Esophagus squamous epithelium (tissue), 4 donors: ENCODE results near the gene SLC16A12.

ENCODE experiments used
- CTCF ChIP-seq, 6 experiments: fragments of 450-650 bp in 4 of 6; fragments of 200-600 bp in 2 of 6; sonication (generic) in 2 of 6; IDR thresholded peaks; one replicate each; pipeline ENCODE4 v1.5.1; 2016 to 2019; ENCODE audit warnings: antibody characterized with exemption in 6 of 6, mild to moderate bottlenecking in 4 of 6, moderate library complexity in 4 of 6
- POLR2A ChIP-seq, 4 donors: fragments of 450-650 bp; IDR thresholded peaks; one replicate each; pipeline ENCODE4 v1.6.1; 2017; ENCODE audit warnings: antibody characterized with exemption in 4 of 4, mild to moderate bottlenecking in 4 of 4, moderate library complexity in 3 of 4

GRCh38 chr10:89516149-89516832 is 19.1 kb downstream of the SLC16A12 start:
- TF ChIP-seq POLR2A (IDR thresholded peaks at IDR 0.05), result no peak
- no peak for TF ChIP-seq CTCF (IDR thresholded peaks at IDR 0.05)
